Colonic mucosa (tissue), 4 donors: ENCODE measurements around the gene LCP1. TPM values are rescaled to one million over a fixed set of nuclear protein-coding genes. Genes with fewer than 3 reads are reported as not detected.

ENCODE experiments used
- DNase-seq: peaks from one replicate; pipeline ENCODE4 v3.0.0-alpha.2; 2020
- H3K27ac ChIP-seq: fragments of 200-600 bp; one replicate; pipeline ENCODE4 v1.8.0; 2021
- H3K27me3 ChIP-seq: fragments of 200-600 bp; one replicate; pipeline ENCODE4 v1.8.0; 2021
- H3K36me3 ChIP-seq: fragments of 200-600 bp; one replicate; pipeline ENCODE4 v1.8.0; 2021
- H3K4me1 ChIP-seq: fragments of 200-600 bp; one replicate; pipeline ENCODE4 v1.8.0; 2021; ENCODE audit warnings: mild to moderate bottlenecking
- H3K4me3 ChIP-seq: fragments of 200-600 bp; one replicate; pipeline ENCODE4 v1.8.0; 2021
- H3K9ac ChIP-seq, 2 donors: one replicate each; pipeline ENCODE4 v1.7.0; 2013; ENCODE audit warnings: control low read depth in 2 of 2, low read depth in 2 of 2, low read length in 2 of 2
- H3K9me3 ChIP-seq: fragments of 200-600 bp; one replicate; pipeline ENCODE4 v1.8.0; 2021
- intact Hi-C: fragments of 100-400 bp; cut with DNase I; formaldehyde crosslinking; loops from one replicate; pipeline ENCODE4 v1.14.1; 2022
- total RNA-seq, 2 donors: library from RNA; stranded (reverse); fragmentation: NEBNext Ultra II Directional in 1 of 2; extraction: Animal tissue kit (Norgen Biotek cat#: 25700) in 1 of 2; gene quantifications; one replicate each; pipeline ENCODE4 v1.2.1, GENCODE V29; 2021
- TF ChIP-seq, protein P1 (sequence below): fragments of 200-600 bp; IDR thresholded peaks from one replicate; pipeline ENCODE4 v1.8.0; 2022; ENCODE audit warnings: antibody characterized with exemption, mild to moderate bottlenecking
- donor health status: healthy.
- donor health status: DM: no; HTN: no; CAD: no.
- donor health status: DM: no; HTN: no; CAD: no.

Gene LCP1
- total RNA-seq, 2 donors from 2014 or later = 12.8 to 27.6 TPM

DNA sequence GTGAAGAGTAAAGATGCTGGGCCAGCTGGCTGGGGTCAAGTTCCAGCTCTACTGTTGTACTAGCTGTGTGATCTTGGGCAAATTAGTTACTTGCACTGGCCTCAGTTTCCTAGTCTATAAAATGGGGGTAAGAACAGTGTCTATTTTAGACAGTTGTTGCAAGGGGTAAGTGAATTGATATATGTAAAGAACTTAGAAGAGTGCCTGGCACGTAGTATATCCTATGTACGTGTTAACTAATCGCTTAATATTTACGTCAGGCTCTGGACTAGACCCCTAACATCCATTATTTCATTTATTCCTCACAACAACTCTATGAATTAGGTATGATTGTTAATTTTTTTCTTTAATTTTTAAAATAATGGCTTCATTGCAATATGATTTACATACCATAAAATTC is 3.7 kb upstream of the LCP1 start:
- Histone ChIP-seq H3K36me3 (no peaks in the 10 kb centered on the region), H3K27me3 (no peaks in the 10 kb centered on the region), H3K9ac (no peak overlapping the region), H3K4me1 (no peaks in the 10 kb centered on the region), H3K4me3 (no peak overlapping the region), H3K27ac (no peak overlapping the region), H3K9me3 (no peaks in the 10 kb centered on the region)
- TF ChIP-seq, protein P1, sequence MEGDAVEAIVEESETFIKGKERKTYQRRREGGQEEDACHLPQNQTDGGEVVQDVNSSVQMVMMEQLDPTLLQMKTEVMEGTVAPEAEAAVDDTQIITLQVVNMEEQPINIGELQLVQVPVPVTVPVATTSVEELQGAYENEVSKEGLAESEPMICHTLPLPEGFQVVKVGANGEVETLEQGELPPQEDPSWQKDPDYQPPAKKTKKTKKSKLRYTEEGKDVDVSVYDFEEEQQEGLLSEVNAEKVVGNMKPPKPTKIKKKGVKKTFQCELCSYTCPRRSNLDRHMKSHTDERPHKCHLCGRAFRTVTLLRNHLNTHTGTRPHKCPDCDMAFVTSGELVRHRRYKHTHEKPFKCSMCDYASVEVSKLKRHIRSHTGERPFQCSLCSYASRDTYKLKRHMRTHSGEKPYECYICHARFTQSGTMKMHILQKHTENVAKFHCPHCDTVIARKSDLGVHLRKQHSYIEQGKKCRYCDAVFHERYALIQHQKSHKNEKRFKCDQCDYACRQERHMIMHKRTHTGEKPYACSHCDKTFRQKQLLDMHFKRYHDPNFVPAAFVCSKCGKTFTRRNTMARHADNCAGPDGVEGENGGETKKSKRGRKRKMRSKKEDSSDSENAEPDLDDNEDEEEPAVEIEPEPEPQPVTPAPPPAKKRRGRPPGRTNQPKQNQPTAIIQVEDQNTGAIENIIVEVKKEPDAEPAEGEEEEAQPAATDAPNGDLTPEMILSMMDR = no peak
- no peak for DNase-seq
- intact Hi-C loops = no loop called here

DNA sequence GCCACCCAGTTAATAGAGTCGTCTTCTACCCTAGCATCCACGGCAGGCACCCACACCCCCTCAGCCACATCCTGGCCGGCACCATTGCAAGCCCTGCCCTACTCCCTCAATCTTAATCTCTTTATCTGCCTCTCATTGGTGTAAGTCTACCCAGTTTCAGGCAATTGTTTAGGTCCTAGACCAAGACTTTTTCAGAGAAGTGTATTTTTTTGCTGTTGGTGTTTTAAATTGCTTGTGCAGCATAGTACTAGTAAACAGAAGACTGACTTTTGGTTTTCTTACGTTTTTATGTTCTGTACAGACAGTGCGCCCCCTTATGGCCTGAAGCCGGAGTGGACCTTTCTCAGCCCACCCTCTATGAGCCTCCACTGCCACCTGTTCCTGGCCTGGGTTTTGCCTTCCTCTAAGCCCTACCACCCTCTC is 2.3 kb upstream of the LCP1 start:
- Histone ChIP-seq H3K27me3 (no peaks in the 10 kb centered on the region), H3K36me3 (no peaks in the 10 kb centered on the region), H3K9me3 (no peaks in the 10 kb centered on the region), H3K4me1 (no peaks in the 10 kb centered on the region), H3K4me3 (no peak overlapping the region), H3K27ac (peak overlapping the region; percentile 2), H3K9ac (no peak overlapping the region)
- TF ChIP-seq, protein P1 = peak; percentile 36
- intact Hi-C loops = no loop called here
- DNase-seq = peak; percentile 43

DNA sequence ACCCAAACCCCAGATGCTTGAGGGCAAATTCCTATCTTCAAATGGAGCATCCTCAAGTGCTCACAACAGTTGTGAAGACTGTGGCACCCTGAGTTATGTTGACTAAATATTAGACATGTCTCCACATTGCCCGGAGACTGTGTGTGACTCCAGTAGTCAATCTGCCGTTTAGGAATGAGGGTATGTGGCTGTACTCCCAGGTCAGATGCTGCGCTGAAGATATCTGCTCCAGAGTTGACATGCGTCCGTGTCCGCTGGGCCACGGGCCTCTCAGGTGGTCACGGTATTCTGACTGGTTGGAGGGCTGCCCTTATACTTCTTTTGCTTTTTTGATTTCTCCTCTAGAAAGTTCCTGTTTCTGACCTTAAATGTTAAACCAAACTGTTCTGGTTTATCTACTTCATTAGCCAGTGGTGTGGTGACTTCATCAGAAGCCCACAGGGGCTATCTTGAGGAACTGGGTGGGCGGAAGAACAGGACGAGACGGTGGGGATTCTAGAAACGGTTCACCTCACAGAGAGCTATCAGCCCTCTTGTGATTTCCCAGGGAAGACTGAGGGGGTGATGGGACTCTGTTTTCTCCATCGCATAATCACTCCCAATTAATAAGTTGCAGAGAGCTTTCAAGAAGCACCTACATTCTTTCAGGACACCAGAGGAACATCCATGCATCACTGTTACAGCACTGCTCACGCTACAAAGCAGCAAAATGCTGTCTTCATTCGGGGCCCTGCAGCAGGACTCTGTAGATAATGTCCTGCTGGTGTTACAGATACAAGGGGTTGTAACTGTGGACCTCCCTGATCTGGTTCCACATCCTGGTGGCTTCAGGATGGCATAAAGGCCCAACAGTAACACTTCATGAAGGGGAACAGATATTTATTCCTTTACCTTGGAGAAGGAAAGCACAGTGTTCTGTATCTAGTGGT is 1.3 kb upstream of the LCP1 start:
- H3K4me1 ChIP-seq = no peaks in the 10 kb centered on the region
- no peak for DNase-seq
- peak overlapping the region; percentile 2 for H3K27ac ChIP-seq
- no peaks in the 10 kb centered on the region for H3K9me3 ChIP-seq
- H3K9ac ChIP-seq = peak overlapping the region; percentile 12 to 21
- H3K4me3 ChIP-seq = no peak overlapping the region
- no peaks in the 10 kb centered on the region for H3K27me3 ChIP-seq
- no peaks in the 10 kb centered on the region for H3K36me3 ChIP-seq
- TF ChIP-seq, protein P1 = no peak
- intact Hi-C loops = no loop called here

DNA sequence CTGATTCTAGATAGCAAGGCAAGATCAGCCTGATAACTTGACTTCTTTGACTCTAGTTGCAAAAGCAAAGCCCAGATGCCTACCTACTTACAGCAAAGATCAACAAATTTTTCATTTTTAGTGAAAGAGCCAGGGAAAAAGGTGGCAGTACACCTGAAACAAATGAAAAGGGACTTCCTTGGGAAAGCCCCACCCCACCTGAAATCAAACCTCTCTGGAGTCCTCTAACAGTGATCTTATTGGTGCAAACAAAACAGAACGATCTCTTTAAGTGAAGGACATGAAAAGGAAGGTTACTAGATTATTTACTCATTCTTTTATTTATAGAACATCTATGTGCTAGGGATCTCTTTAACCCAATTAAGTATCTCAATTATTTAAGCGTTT is 507 bp upstream of the LCP1 start:
- intact Hi-C loops = no loop called here
- H3K36me3 ChIP-seq = no peaks in the 10 kb centered on the region
- TF ChIP-seq, protein P1 = no peak
- H3K9me3 ChIP-seq = no peaks in the 10 kb centered on the region
- H3K4me1 ChIP-seq = no peaks in the 10 kb centered on the region
- DNase-seq = no peak
- H3K27ac ChIP-seq = no peak overlapping the region
- no peak overlapping the region for H3K9ac ChIP-seq
- no peaks in the 10 kb centered on the region for H3K27me3 ChIP-seq
- H3K4me3 ChIP-seq = no peak overlapping the region

DNA sequence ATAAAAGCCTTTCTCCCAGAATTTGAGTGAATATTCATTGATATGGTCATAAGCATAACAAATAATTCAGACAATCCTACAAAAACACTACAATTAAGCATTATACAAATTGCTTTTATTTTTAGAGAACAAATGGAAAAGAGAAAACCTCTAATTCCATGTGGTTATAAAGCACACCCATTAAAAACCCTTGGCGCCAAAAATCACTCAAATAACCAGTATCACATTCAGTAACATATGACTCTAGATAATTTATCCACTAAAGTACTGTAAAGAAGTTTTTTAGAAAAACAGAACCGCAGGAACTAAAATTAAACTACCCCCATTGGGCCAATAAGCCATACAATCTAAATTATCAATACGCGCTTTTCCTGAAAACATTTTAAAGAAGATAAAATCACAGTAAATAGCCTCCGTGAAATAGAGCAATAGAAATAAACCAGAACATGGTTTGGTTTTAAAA is 569 bp downstream of the LCP1 start:
- Histone ChIP-seq H3K36me3 (no peaks in the 10 kb centered on the region), H3K27ac (peak overlapping the region; percentile 66), H3K9me3 (no peaks in the 10 kb centered on the region), H3K4me3 (peak overlapping the region; percentile 25), H3K9ac (no peak overlapping the region), H3K27me3 (no peaks in the 10 kb centered on the region), H3K4me1 (no peaks in the 10 kb centered on the region)
- no peak for DNase-seq
- intact Hi-C loops = no loop called here
- TF ChIP-seq, protein P1 = no peak
